ENCODE results near the gene APOA5.

The APOA5 gene

GRCh38 chr11:116797816-116798215 is 6.1 kb upstream of the APOA5 start:
- no peak for DNase-seq (ENCODE audit: low read depth)

GRCh38 chr11:116796548-116796947 is 4.9 kb upstream of the APOA5 start:
- no peak for DNase-seq (ENCODE audit: low read depth)

DNA sequence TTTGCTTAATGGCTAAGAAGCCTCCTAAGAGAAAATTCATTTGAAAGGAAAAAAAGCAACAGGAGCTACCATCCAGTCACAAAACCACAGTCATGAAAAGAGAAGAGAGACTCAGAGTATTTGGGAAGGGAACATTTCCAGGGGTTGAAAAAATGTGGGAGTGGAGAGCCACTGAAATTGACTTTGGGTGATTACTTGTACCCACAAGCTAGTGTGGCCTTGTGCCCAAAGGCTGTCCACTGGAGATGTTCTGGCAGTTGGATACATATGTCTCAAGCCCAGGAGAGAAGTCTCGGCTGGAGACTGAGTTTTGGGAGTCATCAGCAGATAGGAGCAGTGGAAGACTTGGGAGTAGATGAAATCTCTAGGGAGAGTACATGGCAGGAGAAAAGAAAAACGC is 3.2 kb upstream of the APOA5 start:
- DNase-seq (ENCODE audit: low read depth): no peak

DNA sequence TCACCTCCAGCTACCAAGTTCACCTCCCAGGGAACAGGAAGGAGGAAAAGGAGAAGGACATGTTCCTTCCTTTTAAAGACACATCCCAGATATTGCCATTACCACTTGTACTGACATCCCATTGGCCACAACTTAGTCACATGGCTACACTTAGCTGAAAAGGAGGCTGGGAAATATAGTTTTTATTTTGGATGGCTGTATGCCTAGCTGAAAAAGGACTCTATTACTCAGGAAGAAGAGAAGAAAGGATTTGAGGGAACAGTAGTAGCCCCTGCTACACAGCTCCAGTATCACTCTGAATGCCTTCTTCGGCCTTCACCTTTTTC is 2.1 kb upstream of the APOA5 start:
- no peak for DNase-seq (ENCODE audit: low read depth)

DNA sequence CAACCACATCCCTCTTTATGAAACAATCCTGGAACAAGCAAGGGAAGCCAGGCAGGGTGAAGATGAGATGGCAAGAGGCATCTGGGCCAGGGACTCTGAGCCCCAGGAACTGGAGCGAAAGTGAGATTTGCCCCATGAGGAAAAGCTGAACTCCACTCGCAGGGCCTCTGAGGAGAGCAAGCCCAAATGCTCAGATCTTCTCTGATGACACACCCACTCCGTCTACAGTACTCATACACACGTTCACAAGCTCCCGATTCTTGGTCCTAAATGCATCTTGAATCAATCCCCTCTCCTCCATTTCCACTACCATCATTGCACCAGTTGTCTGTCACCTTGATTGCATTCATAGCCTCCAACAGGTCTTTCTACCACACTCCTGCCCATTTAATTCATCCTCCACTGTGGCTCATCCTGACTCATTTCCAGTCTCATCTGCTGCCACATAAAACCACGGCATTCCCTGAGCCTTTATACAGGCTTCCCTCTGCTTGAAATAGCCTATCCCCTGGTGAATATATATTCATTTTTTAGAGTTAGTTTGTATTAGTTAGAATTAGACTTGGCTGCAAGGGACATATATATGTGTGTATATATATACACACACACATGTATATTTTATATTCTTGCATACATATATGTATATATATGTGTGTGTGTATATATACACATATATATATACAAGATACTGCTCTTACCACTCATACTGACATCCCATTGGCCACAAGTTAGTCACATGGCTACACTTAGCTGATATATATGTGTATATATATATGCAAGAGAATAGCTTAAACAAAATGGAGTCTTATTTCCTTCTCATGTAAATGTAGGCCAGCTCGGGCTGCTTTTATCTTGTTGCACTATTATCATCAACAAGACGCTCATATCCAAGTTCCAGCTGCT is 1.4 kb upstream of the APOA5 start:
- DNase-seq (ENCODE audit: low read depth): no peak

DNA sequence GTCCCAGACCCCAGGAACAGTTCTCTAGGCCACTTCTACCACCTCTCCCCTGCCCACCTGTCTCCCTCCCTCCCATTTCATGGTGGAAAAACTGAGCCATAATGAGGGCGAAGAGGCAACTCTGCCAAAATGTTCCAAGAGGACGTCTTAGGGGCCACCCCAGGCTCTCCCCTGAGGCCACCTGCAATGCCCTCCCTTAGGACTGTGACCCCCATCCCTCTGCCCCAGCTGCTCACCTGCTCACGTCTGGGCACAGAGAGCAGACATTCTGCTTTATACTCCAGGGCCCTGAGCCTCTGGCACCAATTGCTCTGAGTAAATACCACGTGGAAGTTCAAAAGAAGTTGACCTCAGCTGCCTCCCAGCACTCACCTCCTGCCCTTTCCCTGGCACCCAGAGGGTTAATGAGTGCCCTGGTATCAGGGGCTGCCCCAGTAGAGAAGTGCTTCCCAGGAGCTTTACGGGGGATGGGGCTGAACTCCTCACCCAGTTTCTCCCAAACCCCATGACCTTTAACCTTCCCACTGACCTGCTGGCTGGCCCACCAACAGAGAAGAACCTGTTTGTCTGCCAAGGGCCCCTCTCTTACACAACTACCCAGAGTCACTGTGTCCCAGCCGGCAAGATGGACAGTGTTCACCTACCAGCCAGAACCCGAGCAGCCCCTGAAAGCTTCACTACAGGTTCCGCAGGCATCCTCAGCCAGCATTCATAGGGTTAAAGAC is 627 bp upstream of the APOA5 start:
- no peak for DNase-seq (ENCODE audit: low read depth)

DNA sequence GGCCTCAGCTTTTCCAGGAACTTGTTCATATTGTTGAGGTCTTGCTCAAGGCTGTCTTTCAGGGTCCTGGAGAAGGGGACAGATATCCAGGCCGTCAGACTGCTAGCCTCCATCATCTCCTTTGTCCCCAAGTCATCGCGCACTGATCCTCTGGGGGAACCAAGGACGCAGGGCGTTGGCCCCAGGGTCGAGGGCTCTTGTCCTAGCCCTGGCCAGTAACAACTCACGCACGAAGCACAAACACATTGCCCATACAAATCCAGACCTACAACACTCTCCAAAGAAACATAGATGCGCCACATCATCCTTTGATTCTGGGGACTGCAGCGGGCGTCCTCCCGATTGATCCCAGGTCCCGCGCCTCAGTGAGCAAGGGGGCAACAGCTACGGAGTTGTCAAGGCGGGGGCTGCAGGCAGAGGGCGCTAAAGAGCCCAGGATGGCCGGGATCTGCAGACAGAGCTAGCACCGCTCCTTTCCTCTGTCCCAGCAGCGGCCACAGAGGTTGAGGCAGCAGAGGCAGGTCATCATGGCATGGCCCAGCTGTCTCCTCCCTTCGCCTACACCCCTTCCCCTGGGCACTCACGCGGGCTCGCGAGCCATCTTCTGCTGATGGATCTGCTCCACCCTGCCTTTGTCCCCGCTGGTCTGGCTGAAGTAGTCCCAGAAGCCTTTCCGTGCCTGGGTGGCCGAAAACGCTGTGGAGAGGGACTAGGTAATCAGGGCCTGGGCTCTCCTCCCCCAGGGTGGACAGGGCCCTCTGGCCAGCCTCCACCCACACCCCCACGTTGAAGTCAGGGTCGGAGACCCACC is 472 bp downstream of the APOA5 start:
- peak; percentile 55 for DNase-seq (ENCODE audit: low read depth)

DNA sequence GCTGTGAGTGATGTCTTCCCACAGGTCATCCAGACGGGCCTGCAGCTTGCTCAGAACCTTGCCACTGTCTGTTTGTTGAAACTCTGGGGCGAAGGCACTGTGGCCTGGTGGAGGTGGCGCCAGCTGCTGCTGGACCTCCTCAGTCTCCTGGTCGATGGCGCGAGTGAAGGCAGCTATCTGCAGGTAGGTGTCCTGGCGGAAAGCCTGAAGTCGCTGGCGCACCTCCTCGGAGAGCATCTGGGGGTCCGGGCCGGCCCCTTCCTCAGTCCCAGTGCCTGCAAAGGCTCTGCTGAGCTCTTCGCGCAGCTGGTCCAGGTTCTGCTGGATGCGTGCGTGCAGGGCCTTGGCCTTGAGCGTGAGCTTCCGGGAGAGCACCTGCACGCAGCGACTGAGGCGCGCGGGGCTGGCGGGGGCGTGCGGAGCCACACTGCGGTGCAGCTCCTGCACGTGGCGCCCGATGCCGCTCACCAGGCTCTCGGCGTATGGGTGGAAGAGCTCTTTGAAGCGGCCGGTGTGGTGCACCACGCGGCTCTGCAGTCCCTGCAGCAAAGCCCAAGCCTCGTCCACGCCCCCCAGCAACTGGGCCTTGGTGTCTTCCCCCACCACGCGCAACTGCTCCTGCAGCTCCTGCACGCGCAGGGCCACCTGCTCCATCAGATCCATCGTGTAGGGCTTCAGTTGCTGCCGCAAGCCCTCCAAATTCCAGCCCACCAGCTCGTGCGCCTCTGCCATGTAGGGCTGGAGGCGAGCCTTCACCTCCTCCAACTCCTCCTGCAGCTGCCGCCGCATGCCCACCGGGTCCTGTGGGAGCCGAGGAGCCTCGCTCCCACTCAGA is 1.3 kb downstream of the APOA5 start:
- no peak for DNase-seq (ENCODE audit: low read depth)

DNA sequence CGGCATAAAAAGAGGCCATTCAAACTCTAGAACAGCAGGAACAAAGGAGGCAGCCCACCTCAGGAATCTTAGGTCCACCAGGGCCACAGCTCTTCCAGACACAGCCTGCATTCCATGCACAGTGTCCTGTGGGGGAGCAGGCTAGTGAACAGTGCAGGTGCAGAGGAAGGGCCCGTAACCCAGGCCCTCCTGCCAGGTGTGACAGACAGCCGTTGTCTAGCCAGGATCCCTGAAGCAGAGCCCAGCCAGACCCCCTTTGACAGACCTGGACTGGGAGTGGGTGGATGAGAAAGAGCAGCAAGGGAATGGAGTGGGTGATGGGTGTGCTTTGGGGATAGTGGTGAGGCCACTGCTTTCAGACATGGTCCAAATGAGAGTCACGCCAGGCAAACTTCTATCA is 2.7 kb downstream of the APOA5 start:
- no peak for DNase-seq (ENCODE audit: low read depth)

DNA sequence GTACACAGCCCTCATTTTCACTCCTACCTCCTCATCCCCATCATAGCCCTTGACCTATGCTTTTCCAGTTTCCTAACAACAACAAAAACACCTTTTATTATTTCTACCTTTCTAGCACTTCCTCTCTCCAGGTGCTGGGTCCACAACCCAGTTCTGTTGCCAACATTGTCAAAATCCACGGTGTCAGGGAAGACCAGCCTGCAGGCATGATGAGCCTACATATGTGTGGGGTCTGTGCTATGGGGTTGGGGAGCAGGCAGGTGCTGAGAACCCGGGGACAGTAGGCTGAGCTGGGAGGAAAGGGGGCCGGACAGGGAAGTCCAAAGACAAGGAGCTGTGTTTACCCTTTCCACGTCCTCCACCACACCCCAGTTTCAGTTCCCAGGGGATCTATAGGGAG is 3.1 kb downstream of the APOA5 start:
- DNase-seq (ENCODE audit: low read depth): no peak

DNA sequence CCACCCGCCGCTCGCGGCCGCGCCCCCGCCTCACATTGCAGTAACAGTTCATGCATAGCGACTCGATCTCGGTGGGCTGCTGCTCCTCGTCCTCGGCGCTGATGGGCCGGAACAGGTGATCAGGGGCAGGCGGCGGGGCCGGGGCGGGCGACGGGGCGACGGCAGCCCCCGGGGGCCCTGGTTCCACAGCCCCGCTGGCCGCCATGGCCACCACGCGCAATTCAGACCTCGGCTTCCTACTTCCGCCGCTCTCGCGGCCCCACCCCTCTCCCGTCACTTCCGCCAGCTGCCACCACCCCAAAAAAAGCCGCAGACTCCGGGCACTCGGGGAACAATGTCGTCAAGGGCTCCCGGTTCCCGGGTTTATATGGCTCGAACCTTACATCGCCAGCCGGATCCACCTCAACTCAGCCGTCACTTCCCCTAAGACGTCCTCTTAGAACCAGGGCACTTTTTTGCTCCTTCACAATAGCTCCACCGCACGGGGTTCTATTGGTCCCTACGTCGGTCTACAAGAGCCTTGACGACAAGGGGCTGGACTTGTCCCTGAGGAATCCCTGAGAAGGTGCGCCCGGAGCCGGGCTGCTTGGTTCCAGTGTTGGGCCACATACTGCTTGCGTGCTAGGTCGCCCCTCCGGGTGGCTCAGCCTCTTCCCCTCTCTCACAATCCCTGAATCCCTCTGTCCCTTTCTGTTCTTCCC is 3.7 kb downstream of the APOA5 start, which contains the start of gene ZPR1:
Gene ZPR1, minus strand, starts transcription at position 238 of the 701 bp plus-strand sequence. Its CDS starts 33 bp downstream, at position 205.
- DNase-seq (ENCODE audit: low read depth): peak; percentile 74

- no peak for DNase-seq (ENCODE audit: low read depth)
These were observed 4.3 kb downstream of the APOA5 start for GRCh38 chr11:116787436-116787785.

- DNase-seq (ENCODE audit: low read depth): no peak
These were observed 4.7 kb downstream of the APOA5 start for GRCh38 chr11:116786966-116787365.

GRCh38 chr11:116786326-116786725 is 5.4 kb downstream of the APOA5 start:
- DNase-seq (ENCODE audit: low read depth): no peak

DNA sequence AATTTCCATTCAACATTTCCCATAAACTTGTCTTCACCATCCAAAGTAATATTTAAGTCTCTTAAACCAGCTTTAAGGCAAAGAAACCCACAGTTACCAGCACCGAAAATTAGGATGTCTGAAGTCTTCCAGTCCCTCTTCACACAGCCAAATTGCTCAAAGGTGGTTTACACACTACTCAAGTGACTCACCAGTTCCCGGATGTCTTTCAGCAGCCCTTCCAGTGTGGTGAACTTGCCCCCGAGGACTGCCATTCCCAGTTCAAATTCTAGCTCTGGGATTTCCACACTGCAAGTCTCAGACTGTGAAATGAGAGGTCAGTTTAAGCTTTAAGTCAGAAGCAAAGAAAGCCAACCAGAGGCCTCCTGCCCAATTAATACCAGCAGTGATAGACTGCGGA is 9.0 kb downstream of the APOA5 start:
- no peak for DNase-seq (ENCODE audit: low read depth)

GRCh38 chr11:116778556-116778955 is 13.1 kb downstream of the APOA5 start:
- DNase-seq (ENCODE audit: low read depth): no peak

- DNase-seq (ENCODE audit: low read depth): no peak
These were observed 14.6 kb downstream of the APOA5 start for GRCh38 chr11:116777056-116777455.

GRCh38 chr11:116776522-116776984 is 15.1 kb downstream of the APOA5 start:
- DNase-seq (ENCODE audit: low read depth): no peak

DNA sequence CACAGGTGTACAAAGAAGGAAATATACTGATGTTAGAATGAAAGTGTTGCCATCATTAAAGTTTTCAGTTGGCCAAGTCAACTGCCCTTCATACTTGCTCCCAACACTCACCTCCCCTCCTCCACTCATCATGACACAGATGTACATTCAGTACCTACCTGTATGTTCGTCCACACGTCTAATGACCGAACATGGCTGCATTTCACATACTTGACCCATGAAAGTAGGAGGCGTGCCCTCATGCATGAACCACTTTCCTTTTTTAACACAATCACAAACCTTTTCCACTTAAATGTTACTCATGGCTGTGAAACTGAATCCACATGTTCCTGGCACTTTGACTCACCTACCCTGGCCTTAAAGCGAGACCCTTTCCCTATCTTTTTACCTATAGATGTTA is 15.7 kb downstream of the APOA5 start:
- no peak for DNase-seq (ENCODE audit: low read depth)

GRCh38 chr11:116774661-116775060 is 17.0 kb downstream of the APOA5 start:
- no peak for DNase-seq (ENCODE audit: low read depth)
